Liver (tissue), 9 donors: ENCODE results near the gene DIO1. TPM values are rescaled to one million over a fixed set of nuclear protein-coding genes. Genes with fewer than 3 reads are reported as not detected.

ENCODE experiments used
- DNase-seq: peaks from one replicate; pipeline ENCODE4 v3.0.0-alpha.2; 2017; ENCODE audit warnings: low spot score
- H3K27ac ChIP-seq, 2 donors: one replicate each; pipeline ENCODE4 v1.7.0; 2013; ENCODE audit warnings: inconsistent platforms in 2 of 2, low read length in 2 of 2, control low read depth in 1 of 2, low read depth in 1 of 2, mild to moderate bottlenecking in 1 of 2
- H3K27me3 ChIP-seq, 4 donors: one replicate each; pipeline versions ENCODE4 v1.6.1 to v1.7.0; 2013; ENCODE audit warnings: low read length in 3 of 4, inconsistent platforms in 1 of 4, mild to moderate bottlenecking in 1 of 4, moderate library complexity in 1 of 4; ENCODE audit not compliant: control insufficient read depth in 4 of 4, insufficient read depth in 4 of 4
- H3K36me3 ChIP-seq, 4 donors: one replicate each; pipeline versions ENCODE4 v1.6.1 to v1.7.0; 2013; ENCODE audit warnings: low read length in 3 of 4, mild to moderate bottlenecking in 3 of 4, low read depth in 1 of 4, moderate library complexity in 1 of 4; ENCODE audit not compliant: control insufficient read depth in 4 of 4, insufficient read depth in 3 of 4
- H3K4me1 ChIP-seq, 4 donors: one replicate each; pipeline versions ENCODE4 v1.6.1 to v1.7.0; 2013; ENCODE audit warnings: low read length in 3 of 4, mild to moderate bottlenecking in 3 of 4, moderate library complexity in 1 of 4; ENCODE audit not compliant: control insufficient read depth in 4 of 4, insufficient read depth in 4 of 4
- H3K4me3 ChIP-seq, 3 donors: one replicate each; pipeline versions ENCODE4 v1.6.1 to v1.7.0; 2013; ENCODE audit warnings: low read length in 3 of 3, control low read depth in 1 of 3, low read depth in 1 of 3, mild to moderate bottlenecking in 1 of 3
- H3K9ac ChIP-seq, 2 donors: one replicate each; pipeline ENCODE4 v1.7.0; 2013; ENCODE audit warnings: low read length in 2 of 2, mild to moderate bottlenecking in 2 of 2, moderate library complexity in 2 of 2, control low read depth in 1 of 2, low read depth in 1 of 2
- H3K9me3 ChIP-seq, 4 donors: one replicate each; pipeline versions ENCODE4 v1.6.1 to v1.7.0; 2013; ENCODE audit warnings: low read length in 3 of 4; ENCODE audit not compliant: control insufficient read depth in 4 of 4
- EGR1 ChIP-seq, 2 donors: IDR thresholded peaks; 2 replicates each; pipeline ENCODE4 v1.6.1; 2016 to 2018; ENCODE audit warnings: antibody characterized with exemption in 2 of 2, low read depth in 2 of 2
- FOXA1 ChIP-seq: IDR thresholded peaks from 2 replicates; pipeline ENCODE4 v1.6.1; 2016; ENCODE audit warnings: antibody characterized with exemption
- FOXA2 ChIP-seq: IDR thresholded peaks from 2 replicates; pipeline ENCODE4 v1.6.1; 2016; ENCODE audit warnings: antibody characterized with exemption
- HNF4A ChIP-seq, 2 donors: conservative IDR thresholded peaks; 2 replicates each; pipeline ENCODE4 v1.6.1; 2016; ENCODE audit warnings: antibody characterized with exemption in 2 of 2, mild to moderate bottlenecking in 2 of 2
- HNF4G ChIP-seq: IDR thresholded peaks from 2 replicates; pipeline ENCODE4 v1.6.1; 2016; ENCODE audit warnings: antibody characterized with exemption
- JUND ChIP-seq, 2 donors: IDR thresholded peaks; 2 replicates each; pipeline ENCODE4 v1.6.1; 2016; ENCODE audit warnings: antibody characterized with exemption in 2 of 2
- NR2F2 ChIP-seq: IDR thresholded peaks from 2 replicates; pipeline ENCODE4 v1.6.1; 2016; ENCODE audit warnings: antibody characterized with exemption
- RAD21 ChIP-seq, 2 donors: IDR thresholded peaks; 2 replicates each; pipeline ENCODE4 v1.6.1; 2016; ENCODE audit warnings: antibody characterized with exemption in 2 of 2, mild to moderate bottlenecking in 2 of 2
- RXRA ChIP-seq, 2 donors: IDR thresholded peaks; 2 replicates each; pipeline ENCODE4 v1.6.1; 2017 to 2018; ENCODE audit warnings: antibody characterized with exemption in 2 of 2, mild to moderate bottlenecking in 1 of 2
- SP1 ChIP-seq: IDR thresholded peaks from 2 replicates; pipeline ENCODE4 v1.6.1; 2018; ENCODE audit warnings: antibody characterized with exemption, mild to moderate bottlenecking
- TAF1 ChIP-seq: conservative IDR thresholded peaks from 2 replicates; pipeline ENCODE4 v1.6.1; 2016; ENCODE audit warnings: antibody characterized with exemption, mild to moderate bottlenecking
- YY1 ChIP-seq: IDR thresholded peaks from 2 replicates; pipeline ENCODE4 v1.6.1; 2016; ENCODE audit warnings: antibody characterized with exemption, mild to moderate bottlenecking
- WGBS: extraction: QIAGEN DNeasy Blood & Tissue Kit; methylation state at CpG from one replicate; pipeline ENCODE4 v1.1.7; 2013; 5-methylcytosine and 5-hydroxymethylcytosine counted together
- polyA plus RNA-seq, 2 donors: library from polyadenylated mRNA; stranded (reverse) in 1 of 2; unstranded in 1 of 2; fragments of 200-250 nt in 1 of 2; fragments of >200 nt in 1 of 2; fragmentation: Nextera tagmentation in 1 of 2; extraction: Ambion mirVana in 1 of 2; gene quantifications; one replicate each; pipeline versions ENCODE4 v1.2.1 to v1.2.3, GENCODE V29; 2013 to 2015
- total RNA-seq, 2 donors: library from RNA; depleted of rRNA; stranded (reverse); fragments of >200 nt; gene quantifications; one replicate each; pipeline ENCODE4 v1.2.3, GENCODE V29; 2014
- TF ChIP-seq, protein P1 (sequence below): IDR thresholded peaks from 2 replicates; pipeline ENCODE4 v1.6.1; 2016; ENCODE audit warnings: antibody characterized with exemption
- TF ChIP-seq, protein P2 (sequence below): IDR thresholded peaks from 2 replicates; pipeline ENCODE4 v1.6.1; 2016; ENCODE audit warnings: antibody characterized with exemption
- TF ChIP-seq, protein P3 (sequence below): fragments of 150-350 bp; IDR thresholded peaks from 2 replicates; pipeline ENCODE4 v1.5.1; 2017; ENCODE audit warnings: improper control_type of control experiment, low read depth, low read length; ENCODE audit not compliant: missing input control
- TF ChIP-seq, protein P4 (sequence below): IDR thresholded peaks from 2 replicates; pipeline ENCODE4 v1.6.1; 2016; ENCODE audit warnings: antibody characterized with exemption
- TF ChIP-seq, protein P5 (sequence below): IDR thresholded peaks from 2 replicates; pipeline ENCODE4 v1.6.1; 2016; ENCODE audit warnings: antibody characterized with exemption, mild to moderate bottlenecking
- donor health status: healthy.
- donor health status: healthy.
- donor health status: healthy.
- donor health status: healthy.
- donor health status: healthy.

Gene DIO1
- total and polyA plus RNA-seq, 4 donors = 23.9 to 176 (median 95.6) TPM

DNA sequence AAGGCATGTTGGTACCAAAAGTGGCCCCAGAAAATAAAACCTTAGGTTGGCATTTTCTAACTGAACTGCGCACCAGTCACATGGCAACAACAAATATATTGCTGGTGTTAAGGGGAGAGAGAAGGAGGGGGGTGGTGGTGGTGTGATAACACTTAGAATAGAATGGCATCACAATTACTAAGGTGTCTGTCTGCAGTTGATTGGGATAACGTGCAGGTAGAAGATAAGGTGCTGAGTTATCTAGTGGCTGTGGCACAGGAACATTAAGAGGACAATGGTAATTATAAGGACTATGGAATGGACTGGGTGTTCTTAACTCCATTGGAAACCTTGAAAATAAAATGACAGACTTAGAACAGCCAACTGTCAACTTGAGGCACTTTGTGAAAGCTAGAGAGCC lies 3.0 kb upstream of the DIO1 start:
- WGBS = 93% methylated on average over 2 of the region's 2 CpGs
- TF ChIP-seq, protein P1, sequence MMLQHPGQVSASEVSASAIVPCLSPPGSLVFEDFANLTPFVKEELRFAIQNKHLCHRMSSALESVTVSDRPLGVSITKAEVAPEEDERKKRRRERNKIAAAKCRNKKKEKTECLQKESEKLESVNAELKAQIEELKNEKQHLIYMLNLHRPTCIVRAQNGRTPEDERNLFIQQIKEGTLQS = no peak
- TF ChIP-seq NR2F2 = no peak
- no peak for TF ChIP-seq JUND (IDR thresholded peaks at IDR 0.05)
- TF ChIP-seq HNF4G = no peak
- no peak for TF ChIP-seq EGR1 (IDR thresholded peaks at IDR 0.05; ENCODE audit: low read depth in 2 of 2)
- no peak for TF ChIP-seq FOXA1
- TF ChIP-seq, protein P2, sequence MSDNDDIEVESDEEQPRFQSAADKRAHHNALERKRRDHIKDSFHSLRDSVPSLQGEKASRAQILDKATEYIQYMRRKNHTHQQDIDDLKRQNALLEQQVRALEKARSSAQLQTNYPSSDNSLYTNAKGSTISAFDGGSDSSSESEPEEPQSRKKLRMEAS = no peak
- TF ChIP-seq RXRA (IDR thresholded peaks at IDR 0.05) = no peak
- TF ChIP-seq SP1 = no peak
- TF ChIP-seq HNF4A (conservative IDR thresholded peaks at IDR 0.05) = no peak
- TF ChIP-seq YY1 = no peak
- TF ChIP-seq, protein P3, sequence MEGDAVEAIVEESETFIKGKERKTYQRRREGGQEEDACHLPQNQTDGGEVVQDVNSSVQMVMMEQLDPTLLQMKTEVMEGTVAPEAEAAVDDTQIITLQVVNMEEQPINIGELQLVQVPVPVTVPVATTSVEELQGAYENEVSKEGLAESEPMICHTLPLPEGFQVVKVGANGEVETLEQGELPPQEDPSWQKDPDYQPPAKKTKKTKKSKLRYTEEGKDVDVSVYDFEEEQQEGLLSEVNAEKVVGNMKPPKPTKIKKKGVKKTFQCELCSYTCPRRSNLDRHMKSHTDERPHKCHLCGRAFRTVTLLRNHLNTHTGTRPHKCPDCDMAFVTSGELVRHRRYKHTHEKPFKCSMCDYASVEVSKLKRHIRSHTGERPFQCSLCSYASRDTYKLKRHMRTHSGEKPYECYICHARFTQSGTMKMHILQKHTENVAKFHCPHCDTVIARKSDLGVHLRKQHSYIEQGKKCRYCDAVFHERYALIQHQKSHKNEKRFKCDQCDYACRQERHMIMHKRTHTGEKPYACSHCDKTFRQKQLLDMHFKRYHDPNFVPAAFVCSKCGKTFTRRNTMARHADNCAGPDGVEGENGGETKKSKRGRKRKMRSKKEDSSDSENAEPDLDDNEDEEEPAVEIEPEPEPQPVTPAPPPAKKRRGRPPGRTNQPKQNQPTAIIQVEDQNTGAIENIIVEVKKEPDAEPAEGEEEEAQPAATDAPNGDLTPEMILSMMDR = no peak
- Histone ChIP-seq H3K9me3 (no peaks in the 10 kb centered on the region), H3K4me1 (peaks cover 2 to 34% (median 24%) of the 10 kb centered on the region in 4 donors), H3K9ac (no peak overlapping the region), H3K36me3 (peaks cover 0 to 7% (median 2%) of the 10 kb centered on the region in 4 donors), H3K27ac (no peak overlapping the region), H3K27me3 (no peaks in the 10 kb centered on the region), H3K4me3 (no peak overlapping the region)
- DNase-seq = no peak

DNA sequence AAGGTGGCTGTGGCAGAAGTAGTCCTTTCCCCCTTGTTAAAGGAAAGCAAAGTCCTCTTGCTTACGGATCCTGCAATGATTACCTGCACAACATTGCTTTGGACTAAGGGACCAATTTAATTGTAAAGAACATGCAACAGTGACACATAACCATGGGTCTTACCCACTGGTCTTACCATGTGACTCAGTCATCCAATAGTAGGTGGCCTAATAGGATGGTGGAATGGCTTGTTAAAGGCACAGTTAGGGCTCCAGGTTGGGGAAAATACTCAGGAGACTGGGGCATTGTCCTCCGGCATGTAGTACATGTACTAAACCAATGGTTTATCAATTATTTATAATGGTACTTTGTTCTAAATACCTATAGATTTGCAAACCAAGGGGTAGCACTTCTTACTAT lies 2.3 kb upstream of the DIO1 start:
- Histone ChIP-seq H3K4me1 (peaks cover 2 to 39% (median 29%) of the 10 kb centered on the region in 4 donors), H3K9ac (no peak overlapping the region), H3K27ac (no peak overlapping the region), H3K4me3 (no peak overlapping the region), H3K36me3 (peaks cover 0 to 7% (median 2%) of the 10 kb centered on the region in 4 donors), H3K27me3 (no peaks in the 10 kb centered on the region), H3K9me3 (no peaks in the 10 kb centered on the region)
- TF ChIP-seq RAD21 (IDR thresholded peaks at IDR 0.05) (no peak), JUND (IDR thresholded peaks at IDR 0.05) (no peak), YY1 (no peak), HNF4A (conservative IDR thresholded peaks at IDR 0.05) (no peak), EGR1 (IDR thresholded peaks at IDR 0.05; ENCODE audit: low read depth in 2 of 2) (no peak), TAF1 (no peak), FOXA2 (no peak), FOXA1 (no peak), SP1 (no peak), NR2F2 (no peak), RXRA (IDR thresholded peaks at IDR 0.05) (no peak)
- TF ChIP-seq, protein P1 = no peak
- TF ChIP-seq, protein P4, sequence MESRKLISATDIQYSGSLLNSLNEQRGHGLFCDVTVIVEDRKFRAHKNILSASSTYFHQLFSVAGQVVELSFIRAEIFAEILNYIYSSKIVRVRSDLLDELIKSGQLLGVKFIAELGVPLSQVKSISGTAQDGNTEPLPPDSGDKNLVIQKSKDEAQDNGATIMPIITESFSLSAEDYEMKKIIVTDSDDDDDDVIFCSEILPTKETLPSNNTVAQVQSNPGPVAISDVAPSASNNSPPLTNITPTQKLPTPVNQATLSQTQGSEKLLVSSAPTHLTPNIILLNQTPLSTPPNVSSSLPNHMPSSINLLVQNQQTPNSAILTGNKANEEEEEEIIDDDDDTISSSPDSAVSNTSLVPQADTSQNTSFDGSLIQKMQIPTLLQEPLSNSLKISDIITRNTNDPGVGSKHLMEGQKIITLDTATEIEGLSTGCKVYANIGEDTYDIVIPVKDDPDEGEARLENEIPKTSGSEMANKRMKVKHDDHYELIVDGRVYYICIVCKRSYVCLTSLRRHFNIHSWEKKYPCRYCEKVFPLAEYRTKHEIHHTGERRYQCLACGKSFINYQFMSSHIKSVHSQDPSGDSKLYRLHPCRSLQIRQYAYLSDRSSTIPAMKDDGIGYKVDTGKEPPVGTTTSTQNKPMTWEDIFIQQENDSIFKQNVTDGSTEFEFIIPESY = no peak
- TF ChIP-seq, protein P5, sequence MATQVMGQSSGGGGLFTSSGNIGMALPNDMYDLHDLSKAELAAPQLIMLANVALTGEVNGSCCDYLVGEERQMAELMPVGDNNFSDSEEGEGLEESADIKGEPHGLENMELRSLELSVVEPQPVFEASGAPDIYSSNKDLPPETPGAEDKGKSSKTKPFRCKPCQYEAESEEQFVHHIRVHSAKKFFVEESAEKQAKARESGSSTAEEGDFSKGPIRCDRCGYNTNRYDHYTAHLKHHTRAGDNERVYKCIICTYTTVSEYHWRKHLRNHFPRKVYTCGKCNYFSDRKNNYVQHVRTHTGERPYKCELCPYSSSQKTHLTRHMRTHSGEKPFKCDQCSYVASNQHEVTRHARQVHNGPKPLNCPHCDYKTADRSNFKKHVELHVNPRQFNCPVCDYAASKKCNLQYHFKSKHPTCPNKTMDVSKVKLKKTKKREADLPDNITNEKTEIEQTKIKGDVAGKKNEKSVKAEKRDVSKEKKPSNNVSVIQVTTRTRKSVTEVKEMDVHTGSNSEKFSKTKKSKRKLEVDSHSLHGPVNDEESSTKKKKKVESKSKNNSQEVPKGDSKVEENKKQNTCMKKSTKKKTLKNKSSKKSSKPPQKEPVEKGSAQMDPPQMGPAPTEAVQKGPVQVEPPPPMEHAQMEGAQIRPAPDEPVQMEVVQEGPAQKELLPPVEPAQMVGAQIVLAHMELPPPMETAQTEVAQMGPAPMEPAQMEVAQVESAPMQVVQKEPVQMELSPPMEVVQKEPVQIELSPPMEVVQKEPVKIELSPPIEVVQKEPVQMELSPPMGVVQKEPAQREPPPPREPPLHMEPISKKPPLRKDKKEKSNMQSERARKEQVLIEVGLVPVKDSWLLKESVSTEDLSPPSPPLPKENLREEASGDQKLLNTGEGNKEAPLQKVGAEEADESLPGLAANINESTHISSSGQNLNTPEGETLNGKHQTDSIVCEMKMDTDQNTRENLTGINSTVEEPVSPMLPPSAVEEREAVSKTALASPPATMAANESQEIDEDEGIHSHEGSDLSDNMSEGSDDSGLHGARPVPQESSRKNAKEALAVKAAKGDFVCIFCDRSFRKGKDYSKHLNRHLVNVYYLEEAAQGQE = no peak
- TF ChIP-seq, protein P2 = no peak
- DNase-seq = no peak
- WGBS = 98% methylated on average over 2 of the region's 2 CpGs
